Stomach (tissue), 4 donors: ENCODE results near the gene ADM5.

Source experiments
- CTCF ChIP-seq, 7 experiments: fragments of 450-650 bp in 4 of 7; fragments of 200-600 bp in 3 of 7; sonication (generic) in 3 of 7; IDR thresholded peaks; one replicate each; pipeline ENCODE4 v1.5.1; 2016 to 2019; ENCODE audit warnings: antibody characterized with exemption in 7 of 7, control low read depth in 2 of 7, mild to moderate bottlenecking in 1 of 7
- EP300 ChIP-seq: sonication (generic); formaldehyde crosslinking; IDR thresholded peaks from one replicate; pipeline ENCODE4 v1.6.1; 2017; ENCODE audit warnings: antibody characterized with exemption
- POLR2A ChIP-seq, 4 donors: fragments of 450-650 bp; IDR thresholded peaks; one replicate each; pipeline ENCODE4 v1.6.1; 2016; ENCODE audit warnings: antibody characterized with exemption in 4 of 4, control low read depth in 2 of 4, mild to moderate bottlenecking in 1 of 4, moderate library complexity in 1 of 4
- POLR2AphosphoS5 ChIP-seq, 3 donors: sonication (generic); formaldehyde crosslinking; IDR thresholded peaks; one replicate each; pipeline ENCODE4 v1.6.1; 2016; ENCODE audit warnings: antibody characterized with exemption in 3 of 3

- no peak for TF ChIP-seq POLR2AphosphoS5 (IDR thresholded peaks at IDR 0.05)
- TF ChIP-seq CTCF (IDR thresholded peaks at IDR 0.05), result no peak
- no peak for TF ChIP-seq POLR2A (IDR thresholded peaks at IDR 0.05)
- no peak for TF ChIP-seq EP300
These were observed 6.7 kb downstream of the ADM5 start for GRCh38 chr19:49696115-49696514.
